HepG2 (cell line): ENCODE data around the gene ICE1. TPM values are rescaled to one million over a fixed set of nuclear protein-coding genes. Genes with fewer than 3 reads are reported as not detected.

ENCODE experiments used
- ATAC-seq: fragments of 200-7000 bp; cut with Tn5 transposase; 3 replicates; pipeline ENCODE4 v1.9.1; 2020; ENCODE audit warnings: mild to moderate bottlenecking, moderate library complexity
- BruUV-seq: library from RNA; stranded (reverse); fragments of 400-500 nt; replicated peaks from 2 replicates; lab custom pipeline; 2021; lab: Mats Ljungman, UMichigan
- CTCF ChIA-PET: fragments of 300-600 bp; formaldehyde crosslinking; extraction: SDS; loops from one replicate; lab custom pipeline; 2021; ENCODE audit warnings: low total read pairs, inconsistent platforms, low intra/inter-chr PET ratio; lab: Yijun Ruan, JAX
- POLR2A ChIA-PET: fragments of 350-600 bp; sonication (Branson Sonifier 250); formaldehyde crosslinking; loops from one replicate; lab custom pipeline; 2020; ENCODE audit warnings: antibody characterized with exemption, inconsistent platforms; lab: Yijun Ruan, JAX
- DNase-seq: peaks from one replicate; pipeline ENCODE4 v3.0.0-alpha.2; 2015; ENCODE audit warnings: low spot score
- FAIRE-seq: peaks from 3 replicates; lab custom pipeline; 2011; peaks lifted over from hg19 to GRCh38; lab: Jason Lieb, UNC
- H2AFZ ChIP-seq: one replicate; pipeline ENCODE4 v1.6.1; 2011; ENCODE audit warnings: low read length, inconsistent platforms
- H3K27ac ChIP-seq: fragments of 300-600 bp; 3 replicates; pipeline ENCODE4 v1.8.0; 2011; ENCODE audit warnings: mixed run types, mild to moderate bottlenecking, mixed read lengths, low read length, inconsistent platforms; ENCODE audit not compliant: insufficient read depth; ENCODE audit errors: extremely low read length
- H3K27me3 ChIP-seq, 2 experiments: fragments of 200-600 bp in 1 of 2; 2 replicates in 1 of 2; 3 replicates in 1 of 2; pipeline versions ENCODE4 v1.6.0 to v1.8.0; 2011; ENCODE audit warnings: low read length in 2 of 2, mild to moderate bottlenecking in 2 of 2, moderate library complexity in 2 of 2, inconsistent platforms in 1 of 2; ENCODE audit not compliant: insufficient read depth in 2 of 2, control insufficient read depth in 1 of 2
- H3K36me3 ChIP-seq, 2 experiments: fragments of 200-600 bp in 1 of 2; replicated peaks in 1 of 2; 2 replicates in 1 of 2; 3 replicates in 1 of 2; pipeline versions ENCODE4 v1.5.1 to v1.8.0; 2011; ENCODE audit warnings: low read length in 2 of 2, inconsistent platforms in 1 of 2; ENCODE audit not compliant: insufficient read depth in 2 of 2, control insufficient read depth in 1 of 2
- H3K4me1 ChIP-seq: 2 replicates; pipeline ENCODE4 v1.5.1; 2012; ENCODE audit warnings: low read length, inconsistent platforms; ENCODE audit not compliant: insufficient read depth
- H3K4me2 ChIP-seq: 2 replicates; pipeline ENCODE4 v1.6.0; 2011; ENCODE audit warnings: low read depth, low read length, inconsistent platforms
- H3K4me3 ChIP-seq, 3 experiments: fragments of 200-600 bp in 1 of 3; sonication (generic), shearing (Covaris generic) in 1 of 3; replicated peaks in 1 of 3; 2 replicates each; pipeline ENCODE4 v1.5.1; 2011 to 2016; ENCODE audit warnings: low read length in 3 of 3, inconsistent platforms in 2 of 3, low read depth in 2 of 3, mild to moderate bottlenecking in 2 of 3, control low read depth in 1 of 3, mixed read lengths in 1 of 3; ENCODE audit not compliant: insufficient read depth in 1 of 3
- H3K79me2 ChIP-seq: one replicate; pipeline ENCODE4 v1.6.1; 2011; ENCODE audit warnings: low read length, inconsistent platforms; ENCODE audit not compliant: insufficient read depth
- H3K9ac ChIP-seq: 2 replicates; pipeline ENCODE4 v1.6.0; 2011; ENCODE audit warnings: mild to moderate bottlenecking, low read depth, low read length, inconsistent platforms; ENCODE audit not compliant: insufficient read depth
- H3K9me3 ChIP-seq: 2 replicates; pipeline ENCODE4 v1.5.1; 2012; ENCODE audit warnings: mild to moderate bottlenecking, low read length
- H4K20me1 ChIP-seq: 2 replicates; pipeline ENCODE4 v1.6.0; 2011; ENCODE audit warnings: inconsistent platforms, mild to moderate bottlenecking, low read length, moderate library complexity; ENCODE audit not compliant: insufficient read depth
- ARID4A ChIP-seq: sonication (generic); formaldehyde crosslinking; IDR thresholded peaks from 2 replicates; pipeline ENCODE4 v1.5.0; 2020; ENCODE audit warnings: mild to moderate bottlenecking, missing genetic modification reagents, borderline replicate concordance
- ATRX ChIP-seq: sonication (generic); formaldehyde crosslinking; IDR thresholded peaks from 2 replicates; pipeline ENCODE4 v1.4.0; 2020; ENCODE audit warnings: missing genetic modification reagents, borderline replicate concordance
- CBFB ChIP-seq: sonication (generic); formaldehyde crosslinking; IDR thresholded peaks from 2 replicates; pipeline ENCODE4 v1.4.0; 2020; ENCODE audit warnings: missing genetic modification reagents
- FOXA1 ChIP-seq, 2 experiments: fragments of 450-650 bp in 1 of 2; sonication (generic) in 1 of 2; formaldehyde crosslinking in 1 of 2; IDR thresholded peaks; 2 replicates each; pipeline versions ENCODE4 v1.4.0 to v1.6.1; 2016 to 2020; ENCODE audit warnings: missing genetic modification reagents in 1 of 2
- MTF2 ChIP-seq: sonication (generic); formaldehyde crosslinking; IDR thresholded peaks from 2 replicates; pipeline ENCODE4 v1.5.0; 2020; ENCODE audit warnings: missing genetic modification reagents, borderline replicate concordance
- RELA ChIP-seq: sonication (generic); formaldehyde crosslinking; IDR thresholded peaks from 2 replicates; pipeline ENCODE4 v1.4.0; 2020; ENCODE audit warnings: missing genetic modification reagents
- SPEN ChIP-seq: sonication (generic); formaldehyde crosslinking; IDR thresholded peaks from 2 replicates; pipeline ENCODE4 v1.5.1; 2020; ENCODE audit warnings: low read depth, mild to moderate bottlenecking, missing genetic modification reagents
- STAT5B ChIP-seq: sonication (generic); formaldehyde crosslinking; IDR thresholded peaks from 2 replicates; pipeline ENCODE4 v1.4.0; 2020; ENCODE audit warnings: missing genetic modification reagents
- TEF ChIP-seq: sonication (generic); formaldehyde crosslinking; IDR thresholded peaks from 2 replicates; pipeline ENCODE4 v1.5.0; 2020; ENCODE audit warnings: missing genetic modification reagents
- TGIF2 ChIP-seq: IDR thresholded peaks from 2 replicates; pipeline ENCODE4 v1.6.1; 2016; ENCODE audit warnings: control low read depth, missing compliant biosample characterization
- ZBTB42 ChIP-seq: sonication (generic); formaldehyde crosslinking; IDR thresholded peaks from 2 replicates; pipeline ENCODE4 v1.5.0; 2020; ENCODE audit warnings: mild to moderate bottlenecking, missing genetic modification reagents
- ZNF10 ChIP-seq: sonication (generic); formaldehyde crosslinking; IDR thresholded peaks from 2 replicates; pipeline ENCODE4 v1.4.0; 2020; ENCODE audit warnings: mild to moderate bottlenecking, low read depth, missing genetic modification reagents, borderline replicate concordance
- ZNF44 ChIP-seq: sonication (generic); formaldehyde crosslinking; IDR thresholded peaks from 2 replicates; pipeline ENCODE4 v1.5.1; 2020; ENCODE audit warnings: mild to moderate bottlenecking, missing genetic modification reagents
- ZNF589 ChIP-seq: sonication (generic); formaldehyde crosslinking; conservative IDR thresholded peaks from 2 replicates; pipeline ENCODE4 v1.8.0; 2022; ENCODE audit warnings: mild to moderate bottlenecking, moderate library complexity, missing genetic modification reagents
- ZNF646 ChIP-seq: sonication (generic); formaldehyde crosslinking; IDR thresholded peaks from 2 replicates; pipeline ENCODE4 v1.9.0; 2021; ENCODE audit warnings: mild to moderate bottlenecking, missing genetic modification reagents
- WGBS: methylation state at CpG from one replicate; pipeline ENCODE4 v1.1.6; 2017; ENCODE audit warnings: low lambda C conversion rate; 5-methylcytosine and 5-hydroxymethylcytosine counted together
- in situ Hi-C: cut with HindIII; loops from 2 replicates; pipeline ENCODE4 v1.10.0; 2017; ENCODE audit warnings: low pct_unique_long_range_greater_than_20kb; ENCODE audit not compliant: extremely low pct_ligation_motif_present
- intact Hi-C: fragments of 100-400 bp; cut with micrococcal nuclease; formaldehyde crosslinking; loops from one replicate; pipeline ENCODE4 v1.10.0; 2022; ENCODE audit not compliant: unreplicated experiment
- polyA plus RNA-seq, 8 experiments: library from polyadenylated mRNA; depleted of rRNA in 3 of 8; stranded (reverse) in 7 of 8; unstranded in 1 of 8; fragments of >200 nt; fragmentation: Illumina TruSeq in 4 of 8; extraction: Trizol in 4 of 8; gene quantifications; 2 replicates each; pipeline versions ENCODE4 v1.2.1 to v1.2.3, GENCODE V29; 2011 to 2016; ENCODE audit warnings: low read depth in 4 of 8, missing spikeins in 1 of 8, mixed read lengths in 1 of 8; ENCODE audit not compliant: insufficient read depth in 1 of 8
- total RNA-seq, 5 experiments: library from RNA; depleted of rRNA; stranded (reverse); fragments of >200 nt; fragmentation: Illumina TruSeq; extraction: Trizol; gene quantifications; 2 replicates each; pipeline ENCODE4 v1.2.3, GENCODE V29; 2016; ENCODE audit warnings: low read depth in 1 of 5

The ICE1 gene
- total and polyA plus RNA-seq, 2 of the 13 experiments (the other 11 are each of a cell fraction or from before 2014, with no cell fraction given) = 9.1 to 27.6 TPM

- H3K9me3 ChIP-seq = no peaks in the 10 kb centered on the region
- intact Hi-C loops = no loop called here
- H4K20me1 ChIP-seq = no peaks in the 10 kb centered on the region
- POLR2A ChIA-PET = no interaction called here
- H3K27ac ChIP-seq = no peak overlapping the region
- CTCF ChIA-PET = no interaction called here
- H3K36me3 ChIP-seq = peaks cover 1 to 19% of the 10 kb centered on the region in 2 experiments; a peak in 4 of 5 replicates
- no peak overlapping the region for H3K4me2 ChIP-seq
- no TSS peak for BruUV-seq
- DNase-seq = no peak
- WGBS = 98% methylated on average over 3 of the region's 3 CpGs
- ATAC-seq = no peak
- H2AFZ ChIP-seq = no peak overlapping the region
- FAIRE-seq = no peak
- H3K79me2 ChIP-seq = no peaks in the 10 kb centered on the region
- no peaks in the 10 kb centered on the region for H3K27me3 ChIP-seq
- H3K4me3 ChIP-seq = no peak overlapping the region
- H3K4me1 ChIP-seq = no peaks in the 10 kb centered on the region
- in situ Hi-C loops = no loop called here
- H3K9ac ChIP-seq = no peak overlapping the region
- TF ChIP-seq RELA (CRISPR knock-in tag) (no peak), MTF2 (CRISPR knock-in tag) (no peak), FOXA1 (IDR thresholded peaks at IDR 0.05) (no peak), FOXA1 (CRISPR knock-in tag; IDR thresholded peaks at IDR 0.05) (no peak), ZBTB42 (CRISPR knock-in tag) (no peak), TEF (CRISPR knock-in tag) (no peak), STAT5B (no peak), ZNF589 (CRISPR knock-in tag) (no peak), CBFB (CRISPR knock-in tag) (no peak), ZNF10 (CRISPR knock-in tag) (no peak), ARID4A (CRISPR knock-in tag) (no peak), TGIF2 (CRISPR knock-in tag) (no peak), SPEN (CRISPR knock-in tag) (no peak), ZNF646 (CRISPR knock-in tag) (no peak), ZNF44 (CRISPR knock-in tag) (no peak), ATRX (CRISPR knock-in tag) (no peak)
Observed at GRCh38 chr5:5486122-5486521, 63.6 kb downstream of the ICE1 start.
